ENCODE results near the gene KCND3. TPM values are rescaled to one million over a fixed set of nuclear protein-coding genes. Genes with fewer than 3 reads are reported as not detected.

KCND3 gene
- polyA plus RNA-seq, 1 donor (not counting 4 experiments of a cell fraction or from before 2014, with no cell fraction given) = 0.21 TPM

GRCh38 chr1:111739925-111740765 lies 249.3 kb downstream of the KCND3 start:
- Histone ChIP-seq H3K27me3 (ENCODE audit: control insufficient read depth, extremely low read depth, insufficient read depth, low read length) (peaks cover 8% of the 10 kb centered on the region), H3K4me3 (ENCODE audit: control insufficient read depth in 2 of 3, extremely low read depth in 1 of 3, insufficient read depth in 2 of 3, low read depth in 1 of 3, low read length in 3 of 3) (peak overlapping the region; percentile 61 to 88 (median 82)), H3K27ac (ENCODE audit: control insufficient read depth, insufficient read depth, low read length) (peak overlapping the region; percentile 81), H3K9ac (ENCODE audit: control insufficient read depth, extremely low read depth, insufficient read depth, low read length) (peak overlapping the region; percentile 83), H3K79me2 (ENCODE audit: control insufficient read depth, insufficient read depth, low read length) (no peaks in the 10 kb centered on the region), H3K4me2 (ENCODE audit: control insufficient read depth, extremely low read depth, insufficient read depth, low read depth, low read length) (peak overlapping the region; percentile 94), H4K20me1 (ENCODE audit: control insufficient read depth, extremely low read depth, insufficient read depth, low read length) (no peaks in the 10 kb centered on the region), H3K9me1 (ENCODE audit: control insufficient read depth, extremely low read depth, insufficient read depth, low read length) (no peaks in the 10 kb centered on the region), H3K4me1 (ENCODE audit: control insufficient read depth, extremely low read depth, insufficient read depth, low read length) (peaks cover 15% of the 10 kb centered on the region), H2AFZ (ENCODE audit: control insufficient read depth, low read length) (peak overlapping the region; percentile 71), H3K9me3 (ENCODE audit: control insufficient read depth, low read depth, low read length) (no peaks in the 10 kb centered on the region), H3K36me3 (ENCODE audit: control insufficient read depth in 2 of 2, extremely low read depth in 1 of 2, insufficient read depth in 2 of 2, low read length in 2 of 2) (no peaks in the 10 kb centered on the region)
- DNase-seq (ENCODE audit: low read depth, low spot score) = no peak
- TF ChIP-seq CTCF (optimal IDR thresholded peaks at IDR 0.05 in 1 of 3, IDR thresholded peaks at IDR 0.05 in 1 of 3, conservative IDR thresholded peaks at IDR 0.05 in 1 of 3; ENCODE audit: extremely low read depth in 1 of 3, insufficient read depth in 2 of 3, low read length in 3 of 3) (peak in 1 of 3 experiments; percentile 23), EZH2 (IDR thresholded peaks at IDR 0.05; ENCODE audit: low read length) (peak; percentile 47)
- peak; percentile 29 for FAIRE-seq
- dilution Hi-C loops (cut with MboI; ENCODE audit: extremely low pct_ligation_motif_present, low sequenced_read_pairs) = no loop called here

GRCh38 chr1:111739194-111739924 lies 250.1 kb downstream of the KCND3 start, which contains the start of gene INKA2:
Gene INKA2, minus strand, starts transcription at chr1:111739395. Its CDS starts 153 bp downstream, at chr1:111739242.
- peak within 1 kb of the TSS; percentile 81 for H3K27ac ChIP-seq (ENCODE audit: control insufficient read depth, insufficient read depth, low read length)
- peak within 1 kb of the TSS; percentile 83 for H3K9ac ChIP-seq (ENCODE audit: control insufficient read depth, extremely low read depth, insufficient read depth, low read length)
- TF ChIP-seq CTCF (optimal IDR thresholded peaks at IDR 0.05 in 1 of 3, IDR thresholded peaks at IDR 0.05 in 1 of 3, conservative IDR thresholded peaks at IDR 0.05 in 1 of 3; ENCODE audit: extremely low read depth in 1 of 3, insufficient read depth in 2 of 3, low read length in 3 of 3) = no peak
- no peak for TF ChIP-seq EZH2 (IDR thresholded peaks at IDR 0.05; ENCODE audit: low read length)
- DNase-seq (ENCODE audit: low read depth, low spot score) (peak; percentile 45), FAIRE-seq (no peak)
- H3K36me3 ChIP-seq (ENCODE audit: control insufficient read depth in 2 of 2, extremely low read depth in 1 of 2, insufficient read depth in 2 of 2, low read length in 2 of 2) = no peaks in the 10 kb centered on the region
- no peaks in the 10 kb centered on the region for H3K79me2 ChIP-seq (ENCODE audit: control insufficient read depth, insufficient read depth, low read length)
- peak within 1 kb of the TSS; percentile 94 for H3K4me2 ChIP-seq (ENCODE audit: control insufficient read depth, extremely low read depth, insufficient read depth, low read depth, low read length)
- H3K4me1 ChIP-seq (ENCODE audit: control insufficient read depth, extremely low read depth, insufficient read depth, low read length) = peaks cover 18% of the 10 kb centered on the region
- no peaks in the 10 kb centered on the region for H4K20me1 ChIP-seq (ENCODE audit: control insufficient read depth, extremely low read depth, insufficient read depth, low read length)
- H2AFZ ChIP-seq (ENCODE audit: control insufficient read depth, low read length) = peak within 1 kb of the TSS; percentile 97
- no peaks in the 10 kb centered on the region for H3K9me1 ChIP-seq (ENCODE audit: control insufficient read depth, extremely low read depth, insufficient read depth, low read length)
- dilution Hi-C loops (cut with MboI; ENCODE audit: extremely low pct_ligation_motif_present, low sequenced_read_pairs) = no loop called here
- peak within 1 kb of the TSS; percentile 61 to 88 (median 82) for H3K4me3 ChIP-seq (ENCODE audit: control insufficient read depth in 2 of 3, extremely low read depth in 1 of 3, insufficient read depth in 2 of 3, low read depth in 1 of 3, low read length in 3 of 3)
- no peaks in the 10 kb centered on the region for H3K9me3 ChIP-seq (ENCODE audit: control insufficient read depth, low read depth, low read length)
- H3K27me3 ChIP-seq (ENCODE audit: control insufficient read depth, extremely low read depth, insufficient read depth, low read length) = peaks cover 8% of the 10 kb centered on the region

Measured in keratinocyte (primary cell).